Measurements from ENCODE around the gene LRRC4B.

DNA sequence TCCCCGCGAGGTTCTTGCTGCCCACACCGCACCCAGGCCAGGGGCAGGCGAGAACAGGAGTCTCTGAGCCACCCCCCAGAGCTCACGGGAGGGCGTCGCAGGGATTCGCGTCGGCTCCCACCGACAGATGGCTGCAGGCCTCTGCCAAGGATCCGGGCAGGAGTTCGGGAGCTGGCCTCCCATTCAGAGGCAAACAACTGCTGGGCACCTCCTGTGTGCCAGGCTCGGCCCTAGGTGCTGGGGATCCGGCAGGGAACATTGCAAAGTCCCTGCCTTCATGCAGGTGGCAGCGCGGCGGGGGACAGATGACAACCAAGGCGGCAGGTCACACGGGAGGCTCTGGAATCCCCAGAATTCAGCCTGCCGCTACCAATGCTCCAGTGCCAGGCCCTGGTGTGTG lies 25.3 kb downstream of the LRRC4B start:
- TF ChIP-seq POLR2AphosphoS5 (IDR thresholded peaks at IDR 0.05) (no peak), POLR2A (IDR thresholded peaks at IDR 0.05) (no peak)
- TF ChIP-seq, protein P1, sequence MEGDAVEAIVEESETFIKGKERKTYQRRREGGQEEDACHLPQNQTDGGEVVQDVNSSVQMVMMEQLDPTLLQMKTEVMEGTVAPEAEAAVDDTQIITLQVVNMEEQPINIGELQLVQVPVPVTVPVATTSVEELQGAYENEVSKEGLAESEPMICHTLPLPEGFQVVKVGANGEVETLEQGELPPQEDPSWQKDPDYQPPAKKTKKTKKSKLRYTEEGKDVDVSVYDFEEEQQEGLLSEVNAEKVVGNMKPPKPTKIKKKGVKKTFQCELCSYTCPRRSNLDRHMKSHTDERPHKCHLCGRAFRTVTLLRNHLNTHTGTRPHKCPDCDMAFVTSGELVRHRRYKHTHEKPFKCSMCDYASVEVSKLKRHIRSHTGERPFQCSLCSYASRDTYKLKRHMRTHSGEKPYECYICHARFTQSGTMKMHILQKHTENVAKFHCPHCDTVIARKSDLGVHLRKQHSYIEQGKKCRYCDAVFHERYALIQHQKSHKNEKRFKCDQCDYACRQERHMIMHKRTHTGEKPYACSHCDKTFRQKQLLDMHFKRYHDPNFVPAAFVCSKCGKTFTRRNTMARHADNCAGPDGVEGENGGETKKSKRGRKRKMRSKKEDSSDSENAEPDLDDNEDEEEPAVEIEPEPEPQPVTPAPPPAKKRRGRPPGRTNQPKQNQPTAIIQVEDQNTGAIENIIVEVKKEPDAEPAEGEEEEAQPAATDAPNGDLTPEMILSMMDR (IDR thresholded peaks at IDR 0.05), result no peak

Measured in upper lobe of left lung (tissue), 4 donors.